Erythroblast (primary cell): ENCODE measurements around the gene ITPKB.
"Not testable (repeated sequence)": the region's sequence is repeated elsewhere in the genome, so short reads cannot be mapped to it uniquely, and the experiment has no call there.

Experiments
- GATA1 ChIP-seq: IDR thresholded peaks from 2 replicates; pipeline ENCODE4 v1.6.1; 2011; ENCODE audit warnings: low read depth, mild to moderate bottlenecking, control low read depth, low read length, moderate library complexity
- POLR2A ChIP-seq: IDR thresholded peaks from 2 replicates; pipeline ENCODE4 v1.6.1; 2011; ENCODE audit warnings: mild to moderate bottlenecking, low read length

- TF ChIP-seq POLR2A, GATA1: not testable (repeated sequence)
Observed at GRCh38 chr1:226598955-226599354, 140.1 kb downstream of the ITPKB start.
